NCI-H1048 (cell line): ENCODE results near the gene DPH2.
A peak's percentile ranks its signal among the peaks of the same experiment; 100 is the strongest.

Experiments used
- DNase-seq: peaks from one replicate; lab custom pipeline; 2025; lab: John Stamatoyannopoulos, UW

The DPH2 gene, protein sequence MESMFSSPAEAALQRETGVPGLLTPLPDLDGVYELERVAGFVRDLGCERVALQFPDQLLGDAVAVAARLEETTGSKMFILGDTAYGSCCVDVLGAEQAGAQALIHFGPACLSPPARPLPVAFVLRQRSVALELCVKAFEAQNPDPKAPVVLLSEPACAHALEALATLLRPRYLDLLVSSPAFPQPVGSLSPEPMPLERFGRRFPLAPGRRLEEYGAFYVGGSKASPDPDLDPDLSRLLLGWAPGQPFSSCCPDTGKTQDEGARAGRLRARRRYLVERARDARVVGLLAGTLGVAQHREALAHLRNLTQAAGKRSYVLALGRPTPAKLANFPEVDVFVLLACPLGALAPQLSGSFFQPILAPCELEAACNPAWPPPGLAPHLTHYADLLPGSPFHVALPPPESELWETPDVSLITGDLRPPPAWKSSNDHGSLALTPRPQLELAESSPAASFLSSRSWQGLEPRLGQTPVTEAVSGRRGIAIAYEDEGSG

DNA sequence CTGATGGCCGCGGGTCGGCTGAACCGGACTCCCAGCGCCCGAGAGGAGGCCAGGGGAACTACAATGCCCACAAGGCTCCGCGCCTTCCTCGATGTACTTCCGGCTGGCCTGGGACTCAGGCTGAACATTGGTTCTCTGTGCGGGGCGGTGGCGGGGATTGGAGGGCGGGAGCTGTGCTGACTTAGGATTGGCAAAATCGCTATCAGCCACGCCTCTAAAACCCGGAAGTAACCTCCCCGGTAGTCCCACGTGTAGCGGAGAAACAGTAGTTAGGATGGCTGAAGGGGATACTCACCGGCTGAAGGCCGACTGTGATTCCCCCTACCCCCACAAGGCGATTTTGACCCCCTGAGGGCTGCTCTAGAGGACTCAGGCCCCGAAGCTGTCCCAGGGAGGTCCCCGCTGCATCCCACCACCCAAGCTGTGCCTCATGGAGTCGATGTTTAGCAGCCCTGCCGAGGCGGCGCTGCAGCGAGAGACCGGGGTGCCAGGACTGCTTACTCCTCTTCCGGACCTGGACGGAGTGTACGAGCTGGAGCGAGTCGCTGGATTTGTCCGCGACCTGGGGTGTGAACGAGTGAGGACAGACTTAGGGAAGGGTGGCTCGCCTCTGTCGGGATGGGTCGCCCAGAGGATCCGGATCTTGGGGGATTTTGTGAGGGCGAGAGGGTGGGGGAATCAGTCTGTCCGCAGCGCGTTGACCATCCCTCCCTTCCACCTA is at the start of gene DPH2:
TSS of gene DPH2 (plus strand) at position 265 of the 721 bp plus-strand sequence. CDS start at position 431, 166 bp downstream.
- peak; percentile 89 for DNase-seq

DNA sequence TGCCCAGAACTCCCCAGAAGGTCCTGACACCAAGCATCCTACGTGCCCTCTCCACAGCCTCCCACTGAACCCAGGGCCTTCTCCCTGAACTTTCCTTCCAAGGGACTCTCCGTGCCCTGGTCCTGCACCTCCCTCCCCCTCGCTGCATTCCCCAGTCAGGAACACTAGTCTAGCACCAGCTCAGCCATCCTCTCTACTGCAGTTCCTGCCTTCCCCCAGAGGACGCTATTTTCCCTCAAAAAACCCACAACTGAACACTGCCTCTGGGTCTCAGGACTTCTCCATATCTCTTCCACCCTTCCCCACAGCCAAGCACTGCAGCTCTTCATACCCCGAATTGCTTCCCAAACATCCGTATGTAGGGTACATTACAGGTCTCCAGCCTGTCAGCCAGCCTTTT is 48.8 kb upstream of the DPH2 start:
- no peak for DNase-seq

DNA sequence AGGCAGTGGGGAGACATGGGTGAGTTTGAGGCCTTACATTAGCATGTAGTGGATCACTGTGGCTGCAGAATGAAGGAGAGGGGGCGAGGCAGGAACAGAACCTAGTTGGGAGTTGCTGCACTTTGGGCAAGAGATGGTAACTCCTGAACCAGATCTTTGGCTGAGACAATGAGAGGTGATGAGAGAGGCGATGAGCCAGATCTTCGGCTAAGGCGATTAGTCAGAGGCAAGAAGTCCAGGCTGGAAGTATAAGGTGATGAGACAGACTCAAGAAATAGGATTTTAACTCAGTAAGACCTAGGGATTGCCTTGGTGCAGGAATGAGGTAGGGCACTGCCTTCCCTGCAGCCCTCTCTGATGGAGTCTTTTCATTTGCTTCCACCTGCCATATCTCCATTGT is 45.3 kb upstream of the DPH2 start:
- no peak for DNase-seq

DNA sequence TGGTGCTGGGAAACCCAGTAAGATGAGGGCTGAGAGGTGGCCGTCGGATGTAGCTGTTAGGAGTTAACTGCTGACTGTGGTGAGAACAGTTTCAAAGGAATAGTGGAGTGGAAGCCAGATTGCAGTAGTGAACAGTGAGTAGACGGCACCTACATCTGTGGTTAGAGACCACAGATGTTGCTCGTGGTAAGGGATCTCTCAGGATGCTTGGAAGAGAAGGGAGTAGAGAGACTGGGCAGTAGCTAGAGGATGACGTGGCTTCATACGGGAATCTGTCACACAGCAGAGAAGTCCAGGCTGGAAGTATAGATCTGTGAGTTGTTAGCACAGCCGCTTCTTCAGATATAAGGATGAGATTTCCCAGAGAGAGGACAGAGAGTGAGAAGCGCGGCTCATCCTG is 44.0 kb upstream of the DPH2 start:
- no peak for DNase-seq

DNA sequence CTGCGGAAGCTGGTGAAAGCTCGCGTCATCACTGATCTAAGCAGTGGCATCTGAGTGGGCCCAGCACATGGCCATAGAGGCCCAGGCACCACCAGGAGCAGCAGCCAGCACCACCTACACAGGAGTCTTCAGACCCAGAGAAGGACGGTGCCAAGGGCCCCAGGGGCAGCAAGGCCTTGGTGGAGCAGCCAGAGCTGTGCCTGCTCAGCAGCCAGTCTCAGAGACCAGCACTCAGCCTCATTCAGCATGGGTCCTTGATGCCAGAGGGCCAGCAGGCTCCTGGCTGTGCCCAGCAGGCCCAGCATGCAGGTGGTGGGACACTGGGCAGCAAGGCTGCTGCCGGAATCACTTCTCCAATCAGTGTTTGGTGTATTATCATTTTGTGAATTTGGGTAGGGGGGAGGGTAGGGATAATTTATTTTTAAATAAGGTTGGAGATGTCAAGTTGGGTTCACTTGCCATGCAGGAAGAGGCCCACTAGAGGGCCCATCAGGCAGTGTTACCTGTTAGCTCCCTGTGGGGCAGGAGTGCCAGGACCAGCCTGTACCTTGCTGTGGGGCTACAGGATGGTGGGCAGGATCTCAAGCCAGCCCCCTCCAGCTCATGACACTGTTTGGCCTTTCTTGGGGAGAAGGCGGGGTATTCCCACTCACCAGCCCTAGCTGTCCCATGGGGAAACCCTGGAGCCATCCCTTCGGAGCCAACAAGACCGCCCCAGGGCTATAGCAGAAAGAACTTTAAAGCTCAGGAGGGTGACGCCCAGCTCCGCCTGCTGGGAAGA is 39.5 kb upstream of the DPH2 start:
- no peak for DNase-seq

DNA sequence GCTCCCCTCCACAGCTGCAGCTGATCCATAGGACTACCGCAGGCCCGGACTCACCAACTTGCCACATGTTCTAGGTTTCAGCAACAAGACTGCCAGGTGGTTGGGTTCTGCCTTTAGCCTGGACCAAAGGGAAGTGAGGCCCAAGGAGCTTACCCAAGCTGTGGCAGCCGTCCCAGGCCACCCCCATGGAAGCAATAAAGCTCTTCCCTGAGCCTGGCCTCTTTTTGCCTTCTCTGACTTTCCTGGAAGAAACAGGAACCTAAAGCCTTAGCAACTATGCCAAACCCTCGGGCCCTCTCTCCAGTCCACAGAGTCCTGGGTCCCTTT is 38.9 kb upstream of the DPH2 start:
- no peak for DNase-seq

DNA sequence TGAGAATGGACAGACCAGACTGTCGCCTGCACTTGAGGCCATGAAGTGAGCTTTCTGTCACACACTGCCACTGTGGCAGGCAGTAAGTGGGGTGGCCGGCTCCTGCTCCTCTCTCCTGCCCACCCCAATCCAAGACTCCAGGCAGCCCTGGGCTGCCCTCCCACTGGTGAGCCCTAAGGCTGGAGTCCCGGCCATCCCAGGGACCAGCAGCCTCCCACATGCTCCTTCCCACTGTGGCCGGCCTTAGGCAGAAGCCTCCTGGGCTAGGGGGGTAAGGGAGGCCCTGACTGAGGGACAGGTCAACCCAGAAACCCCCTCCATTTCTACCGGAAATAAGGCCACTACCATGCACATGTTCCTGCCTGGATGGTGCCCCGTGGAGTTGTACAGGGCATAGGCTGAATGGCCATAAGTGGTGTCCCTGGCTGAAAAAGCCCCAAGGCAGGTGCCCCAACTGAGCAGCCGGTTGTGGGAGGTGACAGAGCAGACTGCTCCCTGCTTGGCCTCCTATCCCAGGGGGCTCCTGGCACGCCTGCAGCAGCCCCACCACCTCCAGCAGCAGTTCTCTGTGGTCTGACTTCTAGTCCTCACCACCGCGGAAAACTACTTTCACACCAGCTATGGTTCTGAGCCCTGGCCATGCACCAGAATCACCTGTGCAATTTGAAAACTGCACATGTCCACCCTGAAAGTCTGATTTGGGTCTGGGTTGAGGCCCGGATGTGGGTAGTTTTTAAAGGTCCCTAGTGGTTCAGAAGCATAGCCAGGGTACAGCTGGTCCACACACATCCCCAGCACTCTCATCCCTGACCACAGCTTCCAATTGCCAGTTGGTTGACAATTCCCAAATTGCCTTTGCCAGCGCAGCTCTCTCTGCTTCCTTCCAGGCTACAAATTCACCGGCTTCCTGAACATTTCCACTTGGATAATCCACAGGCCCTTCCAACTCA is 37.8 kb upstream of the DPH2 start:
- DNase-seq: no peak

DNA sequence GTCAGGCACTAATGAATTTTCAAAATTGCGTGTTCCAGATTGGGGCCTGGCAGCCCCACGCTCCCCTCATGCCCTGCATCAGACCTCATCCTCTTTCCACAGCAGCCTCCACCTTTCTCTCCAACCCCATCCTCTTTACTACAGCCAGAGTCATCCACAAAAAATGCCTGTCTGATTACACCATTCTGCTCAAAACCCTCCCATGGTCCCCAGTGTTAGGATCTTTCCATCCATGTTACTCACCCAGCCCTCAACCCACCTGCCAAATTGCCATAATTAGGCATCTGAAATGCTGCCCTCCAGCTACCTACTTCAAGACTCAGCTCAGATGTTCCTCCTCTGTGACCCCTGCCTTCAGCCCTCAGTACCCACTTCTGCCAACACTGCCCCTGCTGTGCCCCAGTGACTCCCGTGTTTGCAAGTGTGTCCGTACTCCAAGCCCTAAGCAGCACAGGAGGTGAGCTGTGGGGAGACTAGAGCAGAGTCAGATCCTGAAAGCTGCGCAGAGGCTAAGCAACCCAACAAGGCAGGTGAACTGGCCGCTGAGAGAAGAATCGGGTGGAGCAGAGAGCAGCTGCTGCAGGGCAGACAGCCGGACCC is 36.9 kb upstream of the DPH2 start:
- DNase-seq: no peak

DNA sequence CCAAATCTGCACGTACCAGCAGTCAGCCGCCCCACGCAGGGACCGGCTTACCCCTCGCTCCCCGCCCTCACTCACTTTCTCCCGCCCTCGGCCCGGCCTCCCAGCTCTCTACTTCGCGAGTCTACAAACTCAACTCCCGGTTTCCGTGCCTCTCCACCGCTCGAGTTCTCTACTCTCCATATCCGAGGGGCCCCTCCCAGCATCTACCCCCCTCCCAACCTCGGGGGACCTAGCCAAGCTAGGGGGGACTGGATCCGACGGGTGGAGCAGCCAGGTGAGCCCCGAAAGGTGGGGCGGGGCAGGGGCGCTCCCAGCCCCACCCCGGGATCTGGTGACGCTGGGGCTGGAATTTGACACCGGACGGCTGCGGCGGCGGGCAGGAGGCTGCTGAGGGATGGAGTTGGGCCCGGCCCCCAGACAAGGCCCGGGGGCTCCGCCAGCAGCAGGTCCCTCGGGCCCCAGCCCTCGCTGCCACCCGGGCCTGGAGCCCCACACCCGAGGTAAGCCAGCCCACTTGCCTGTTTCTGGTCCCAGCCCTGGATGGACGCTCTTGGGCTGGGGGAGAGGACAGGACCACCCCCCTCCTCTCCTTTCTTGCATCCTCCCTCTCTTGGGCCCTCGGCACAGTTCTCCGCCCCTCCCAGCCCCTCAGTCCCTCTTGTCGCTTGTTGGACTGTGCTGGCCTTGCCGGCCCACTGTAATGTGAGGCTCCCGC is 36.3 kb upstream of the DPH2 start, which contains the start of gene ARTN:
TSS of gene ARTN (plus strand) at position 416 of the 715 bp plus-strand sequence. CDS start 1,856 bp downstream, outside the sequence.
- peak; percentile 17 for DNase-seq

DNA sequence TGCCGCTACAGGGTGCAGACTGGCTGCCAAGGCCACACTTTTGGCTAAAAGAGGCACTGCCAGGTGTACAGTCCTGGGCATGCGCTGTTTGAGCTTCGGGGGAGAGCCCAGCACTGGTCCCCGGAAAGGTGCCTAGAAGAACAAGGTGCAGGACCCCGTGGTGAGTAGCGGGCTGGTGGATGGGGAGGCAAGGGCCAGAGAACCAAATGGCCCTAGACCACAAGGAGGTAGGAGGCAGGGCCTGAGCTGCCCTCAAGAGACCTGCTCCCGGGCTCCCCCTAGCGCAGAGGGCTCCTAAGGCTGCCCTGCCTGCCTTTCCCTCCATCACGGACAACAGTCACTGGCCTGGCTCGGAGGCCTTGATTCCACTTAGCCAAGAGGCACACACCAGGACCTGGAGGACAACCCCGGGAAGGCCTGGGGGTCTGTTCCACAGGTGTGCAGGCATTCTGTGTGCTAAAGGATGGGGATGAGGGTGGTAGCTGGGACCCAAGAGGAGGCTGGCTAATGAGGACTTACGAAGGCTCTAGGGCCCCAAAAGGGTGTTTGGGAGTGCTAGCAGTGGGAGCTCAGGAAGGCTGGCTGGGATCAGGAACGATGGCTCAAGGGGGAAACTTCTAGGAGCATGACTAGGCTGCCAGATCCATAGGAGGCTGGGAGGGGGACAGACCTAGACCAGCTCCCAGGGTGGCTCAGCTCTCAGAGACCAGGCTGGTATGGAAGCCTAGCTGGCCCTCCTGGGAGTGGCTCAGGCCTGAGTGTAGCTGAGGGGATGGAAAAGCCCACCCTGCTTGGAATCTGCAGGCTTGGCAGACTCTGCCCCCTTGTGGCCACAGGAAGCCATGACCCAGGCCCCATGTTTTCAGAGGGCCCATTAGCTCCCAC is 35.5 kb upstream of the DPH2 start:
- peak; percentile 8 for DNase-seq

DNA sequence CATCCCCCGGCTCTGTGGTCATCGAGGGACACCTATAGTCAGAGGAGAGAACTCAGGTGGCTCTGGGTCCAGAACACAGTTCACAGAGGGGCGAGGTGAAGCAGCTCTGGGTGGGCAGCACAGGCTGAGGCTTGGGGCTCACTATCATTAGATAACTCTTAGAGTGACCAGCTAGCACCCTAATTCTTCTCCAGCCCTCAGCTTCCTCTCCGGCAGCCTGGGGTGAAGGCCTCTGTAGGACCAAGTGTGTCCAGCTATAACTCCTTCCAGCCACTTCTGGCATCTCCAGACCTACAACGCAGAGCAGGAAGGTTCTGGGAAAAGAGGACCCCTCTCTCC is 34.9 kb upstream of the DPH2 start:
- DNase-seq: no peak

DNA sequence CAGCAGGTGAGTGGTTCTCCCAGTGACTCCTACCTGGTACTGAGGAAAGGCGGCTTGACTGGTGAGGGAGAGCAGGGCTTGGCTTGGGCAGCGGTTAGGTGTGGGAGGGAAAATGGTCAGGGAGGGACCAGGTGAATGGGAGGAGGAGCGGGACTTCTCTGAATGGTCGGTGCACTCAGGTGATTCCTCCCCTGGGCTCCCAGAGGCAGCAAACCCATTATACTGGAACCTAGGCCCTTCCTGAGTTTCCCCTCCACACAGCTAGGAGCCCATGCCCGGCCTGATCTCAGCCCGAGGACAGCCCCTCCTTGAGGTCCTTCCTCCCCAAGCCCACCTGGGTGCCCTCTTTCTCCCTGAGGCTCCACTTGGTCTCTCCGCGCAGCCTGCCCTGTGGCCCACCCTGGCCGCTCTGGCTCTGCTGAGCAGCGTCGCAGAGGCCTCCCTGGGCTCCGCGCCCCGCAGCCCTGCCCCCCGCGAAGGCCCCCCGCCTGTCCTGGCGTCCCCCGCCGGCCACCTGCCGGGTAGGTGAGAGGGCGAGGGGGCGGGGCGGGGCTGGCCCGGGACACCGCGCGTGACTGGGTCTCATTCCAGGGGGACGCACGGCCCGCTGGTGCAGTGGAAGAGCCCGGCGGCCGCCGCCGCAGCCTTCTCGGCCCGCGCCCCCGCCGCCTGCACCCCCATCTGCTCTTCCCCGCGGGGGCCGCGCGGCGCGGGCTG is 33.9 kb upstream of the DPH2 start:
- DNase-seq: no peak

DNA sequence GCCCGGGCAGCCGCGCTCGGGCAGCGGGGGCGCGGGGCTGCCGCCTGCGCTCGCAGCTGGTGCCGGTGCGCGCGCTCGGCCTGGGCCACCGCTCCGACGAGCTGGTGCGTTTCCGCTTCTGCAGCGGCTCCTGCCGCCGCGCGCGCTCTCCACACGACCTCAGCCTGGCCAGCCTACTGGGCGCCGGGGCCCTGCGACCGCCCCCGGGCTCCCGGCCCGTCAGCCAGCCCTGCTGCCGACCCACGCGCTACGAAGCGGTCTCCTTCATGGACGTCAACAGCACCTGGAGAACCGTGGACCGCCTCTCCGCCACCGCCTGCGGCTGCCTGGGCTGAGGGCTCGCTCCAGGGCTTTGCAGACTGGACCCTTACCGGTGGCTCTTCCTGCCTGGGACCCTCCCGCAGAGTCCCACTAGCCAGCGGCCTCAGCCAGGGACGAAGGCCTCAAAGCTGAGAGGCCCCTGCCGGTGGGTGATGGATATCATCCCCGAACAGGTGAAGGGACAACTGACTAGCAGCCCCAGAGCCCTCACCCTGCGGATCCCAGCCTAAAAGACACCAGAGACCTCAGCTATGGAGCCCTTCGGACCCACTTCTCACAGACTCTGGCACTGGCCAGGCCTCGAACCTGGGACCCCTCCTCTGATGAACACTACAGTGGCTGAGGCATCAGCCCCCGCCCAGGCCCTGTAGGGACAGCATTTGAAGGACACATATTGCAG is 33.2 kb upstream of the DPH2 start:
- no peak for DNase-seq

DNA sequence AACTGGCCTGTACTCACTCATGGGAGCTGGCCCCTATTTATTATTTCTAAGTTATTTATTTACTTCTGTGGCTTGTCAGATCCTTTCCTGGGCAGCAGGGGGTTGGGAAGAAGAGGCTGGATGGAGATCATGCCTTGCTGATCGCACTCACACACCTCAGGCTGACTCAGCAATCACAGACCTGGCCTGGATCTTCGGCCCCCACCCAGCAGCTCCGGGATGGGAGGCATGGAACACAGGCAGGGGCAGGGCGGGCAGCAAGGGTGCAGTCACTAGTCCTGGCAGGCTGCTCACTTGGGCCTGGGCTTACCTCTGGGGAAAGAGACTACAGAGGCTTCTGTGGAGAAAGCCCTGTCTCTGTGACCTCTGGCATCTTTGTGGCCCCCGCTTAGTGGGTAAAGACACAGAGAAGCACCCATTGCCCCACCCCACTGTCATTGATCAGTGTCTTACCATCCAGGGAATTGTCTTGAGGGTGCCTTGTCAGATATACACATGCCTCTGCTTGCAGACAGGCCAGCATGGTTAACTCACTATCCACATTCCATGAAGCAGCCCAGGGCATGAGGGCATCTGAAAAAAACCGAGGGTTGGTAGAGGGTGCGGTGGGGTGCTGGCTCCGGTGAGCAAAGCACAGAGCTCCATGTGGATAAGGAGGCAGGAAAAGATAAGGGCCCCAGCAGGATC is 32.5 kb upstream of the DPH2 start:
- no peak for DNase-seq

DNA sequence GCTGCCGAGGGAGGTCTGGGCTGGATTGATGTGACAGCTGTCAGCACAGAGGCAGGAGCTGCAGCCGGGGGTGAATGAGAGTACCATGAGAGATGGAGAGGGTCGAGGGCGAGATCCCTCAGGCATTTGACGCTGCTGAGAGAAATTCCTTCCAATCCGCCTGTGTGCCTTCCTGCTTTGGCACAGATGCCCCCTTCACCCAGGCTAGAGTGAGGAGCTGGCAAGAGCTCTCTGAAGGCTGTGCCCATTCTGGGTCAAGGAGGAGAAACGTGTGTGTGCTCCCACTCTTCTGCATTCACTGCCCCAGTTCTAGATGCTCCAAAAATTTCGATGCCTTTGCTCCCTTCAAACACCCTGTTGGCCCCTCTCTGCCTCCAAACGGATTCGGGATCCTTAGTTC is 31.4 kb upstream of the DPH2 start:
- no peak for DNase-seq

DNA sequence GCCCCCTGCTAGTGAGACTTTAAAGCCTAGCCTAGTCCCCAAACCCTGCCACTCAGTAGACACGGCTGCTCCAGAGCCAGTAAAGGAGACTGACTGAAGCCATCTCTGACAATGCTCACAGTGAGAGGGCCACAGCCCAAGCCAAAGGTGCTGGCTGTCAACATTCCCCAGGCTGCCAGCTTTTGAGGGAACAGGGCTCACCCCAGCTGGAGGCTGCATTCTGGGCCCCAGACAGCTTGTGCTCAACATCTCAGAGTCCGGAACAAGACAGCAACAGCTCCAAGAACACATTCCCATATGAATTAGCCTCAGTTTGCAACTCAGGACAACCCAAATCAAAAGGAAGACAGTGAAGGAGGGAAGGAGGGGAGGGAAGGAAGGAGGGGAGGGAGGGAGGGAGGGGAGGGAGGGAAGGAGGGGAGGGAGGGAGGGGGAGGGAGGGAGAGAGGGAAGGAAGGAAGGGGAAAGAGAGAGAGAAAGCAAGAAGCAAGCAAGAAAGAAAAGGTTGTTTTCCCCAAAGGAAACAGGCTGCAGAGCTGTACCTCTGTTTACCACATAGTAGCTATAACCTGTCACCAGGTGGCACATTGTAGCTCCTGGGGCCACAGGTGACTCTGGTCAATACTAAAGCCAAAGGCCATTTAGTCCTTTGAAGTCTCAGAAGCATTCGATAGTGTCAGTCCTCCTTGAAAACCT is 30.8 kb upstream of the DPH2 start:
- no peak for DNase-seq

DNA sequence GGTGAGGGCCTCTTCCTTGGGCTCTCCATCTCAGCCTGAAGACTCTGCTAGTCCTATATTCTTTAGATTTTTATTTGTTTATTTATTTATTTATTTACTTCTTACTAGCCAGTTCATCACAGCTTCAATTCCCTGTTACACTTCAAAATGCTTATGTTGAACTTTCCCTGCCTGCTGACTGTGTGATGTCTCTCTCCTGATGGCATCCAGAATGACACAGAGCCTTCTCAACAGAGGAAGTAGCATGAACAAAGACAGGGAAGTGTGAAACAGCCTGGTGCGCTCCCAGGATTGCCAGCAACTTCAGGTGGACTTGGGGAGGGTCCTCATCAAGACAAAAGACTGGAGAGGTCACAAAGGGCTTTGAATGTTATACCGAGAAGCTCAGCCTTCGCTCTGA is 27.4 kb upstream of the DPH2 start:
- DNase-seq: no peak
